ENCODE results near the gene PLCL2.

Gene PLCL2

DNA sequence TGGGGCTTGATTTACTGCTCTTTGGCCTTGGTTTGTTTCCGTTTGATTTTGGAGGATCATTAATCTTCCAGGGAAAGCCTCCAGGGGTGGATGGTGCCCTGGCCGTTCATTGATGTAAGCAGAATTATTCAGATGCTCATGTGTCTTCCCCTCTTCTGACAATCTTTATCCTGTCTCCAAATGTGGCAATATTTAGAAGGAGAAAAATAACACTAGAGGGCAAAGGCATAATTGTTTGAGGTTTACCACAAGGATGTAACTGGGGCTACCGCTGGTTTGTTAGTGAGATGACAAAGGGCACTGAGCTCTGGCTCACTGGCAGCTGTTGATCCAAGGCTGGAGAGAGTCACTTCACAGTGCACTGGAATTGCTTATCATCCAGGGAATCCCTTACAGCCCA, 18.2 kb upstream of the PLCL2 start:
- DNase-seq, result peak; percentile 82

GRCh38 chr3:16868513-16868912, 16.2 kb upstream of the PLCL2 start:
- DNase-seq, result no peak

DNA sequence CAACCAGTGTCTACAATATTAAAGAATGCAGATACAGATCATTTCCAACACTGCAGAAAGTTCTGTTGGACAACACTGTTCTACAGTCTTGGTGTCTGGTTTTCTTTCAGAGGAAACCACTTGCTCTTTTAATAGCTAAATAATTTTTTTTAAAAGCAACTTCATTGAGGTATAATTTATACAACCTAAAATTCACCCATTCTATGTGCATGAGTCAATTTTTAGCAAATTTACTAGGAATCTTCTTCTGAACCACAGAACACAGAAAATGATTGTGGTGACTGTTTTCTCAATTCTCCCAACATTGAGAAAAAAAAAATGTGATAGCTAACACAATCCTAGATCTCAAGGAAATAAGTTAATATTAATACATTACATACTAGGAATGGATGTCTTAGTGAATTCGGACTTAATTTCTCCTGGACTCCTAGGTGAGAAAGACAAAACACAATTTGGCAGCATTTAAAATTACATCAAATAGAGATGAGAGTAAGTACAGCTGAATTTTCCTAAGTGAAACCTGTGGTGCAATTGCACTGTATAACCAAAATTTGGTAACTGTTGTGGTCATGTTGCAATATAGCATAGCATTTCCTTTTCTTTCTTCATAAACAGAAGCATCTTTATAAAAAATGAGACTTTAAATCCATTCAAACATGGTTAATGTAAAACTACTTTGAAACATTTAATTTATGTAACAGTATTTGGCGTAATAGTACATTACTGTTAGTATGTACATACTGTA, 15.3 kb upstream of the PLCL2 start:
- DNase-seq, result peak; percentile 59

DNA sequence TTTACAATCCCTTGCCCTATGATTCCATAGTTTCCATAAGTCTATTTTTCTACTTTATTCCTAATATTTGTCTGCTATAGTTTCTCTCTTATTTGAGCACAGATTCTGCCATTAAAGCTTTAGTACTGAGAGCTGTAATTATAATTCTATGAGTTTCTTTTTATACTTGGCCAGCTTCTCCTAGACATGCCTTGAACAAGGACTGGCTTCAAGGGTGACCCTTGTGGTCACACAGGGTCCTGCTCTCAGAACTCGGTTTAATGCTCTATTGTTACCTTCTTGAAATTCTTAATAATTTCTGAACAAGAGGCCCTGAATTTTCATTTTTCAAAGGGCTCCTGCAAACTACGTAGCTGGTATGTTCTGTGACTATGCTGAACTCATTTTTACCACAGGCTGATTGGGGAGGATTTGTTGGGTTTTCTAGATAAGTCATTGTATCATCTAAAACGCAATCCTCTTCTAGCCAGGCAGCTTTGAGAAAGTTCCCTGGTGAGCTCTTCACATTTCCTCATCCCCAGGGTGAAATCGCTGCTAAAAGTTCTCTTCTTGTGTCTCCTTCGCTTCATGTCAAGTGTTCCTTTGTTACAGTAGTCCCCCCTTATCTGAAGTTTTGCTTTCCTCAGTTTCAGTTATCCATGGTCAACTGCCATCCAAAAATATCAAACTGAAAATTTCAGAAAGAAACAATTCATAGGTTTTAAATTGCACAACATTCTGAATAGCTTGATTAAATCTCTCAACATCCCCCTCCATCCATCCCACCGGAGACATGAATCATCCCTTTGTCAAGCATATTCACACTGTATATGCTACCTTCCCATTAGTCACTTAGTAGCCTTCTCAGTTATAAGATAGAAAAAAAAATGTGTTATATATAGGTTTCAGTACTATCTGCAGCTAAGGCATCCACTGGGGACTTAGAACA, 12.6 kb upstream of the PLCL2 start:
- DNase-seq, result peak; percentile 42

DNA sequence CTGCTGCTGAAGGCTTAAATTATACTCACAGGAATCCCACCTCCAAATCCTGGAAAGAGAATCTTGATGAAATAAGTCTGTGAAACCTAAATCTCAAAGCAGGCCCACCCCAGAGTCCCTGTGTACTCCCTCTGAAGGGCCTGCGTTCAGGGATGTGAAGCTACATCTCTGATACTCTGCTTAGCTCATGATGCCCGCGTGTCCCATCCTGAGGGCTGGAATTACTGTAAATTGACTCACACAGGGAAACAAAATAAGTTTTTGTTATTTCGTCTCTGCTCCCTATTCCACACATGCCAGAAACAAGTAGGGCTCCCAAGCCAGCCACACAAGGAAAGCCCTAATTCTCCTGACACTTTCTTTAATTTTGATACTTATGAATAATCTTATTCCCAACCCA, 10.9 kb upstream of the PLCL2 start:
- DNase-seq, result no peak

GRCh38 chr3:16875876-16876550, 8.7 kb upstream of the PLCL2 start:
- DNase-seq, result no peak

DNA sequence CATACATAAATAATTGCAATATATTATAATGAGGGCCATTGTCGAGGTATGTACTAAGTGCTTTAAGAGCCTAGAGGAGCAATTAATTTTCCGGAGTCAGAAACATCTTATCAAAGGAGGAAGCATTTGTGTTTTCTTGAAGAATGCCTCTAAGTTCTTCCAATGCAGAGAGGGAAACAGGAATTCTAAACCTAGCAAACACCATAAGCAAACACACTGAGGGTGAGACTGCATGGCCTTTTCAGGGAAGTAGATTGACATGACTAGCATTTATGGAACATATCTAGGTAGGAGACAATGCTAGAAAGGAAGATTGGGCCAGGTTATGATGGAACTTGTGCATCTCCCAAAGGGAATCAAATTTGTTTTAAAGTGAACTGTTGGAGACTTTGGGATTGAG, 7.2 kb upstream of the PLCL2 start:
- DNase-seq, result no peak

DNA sequence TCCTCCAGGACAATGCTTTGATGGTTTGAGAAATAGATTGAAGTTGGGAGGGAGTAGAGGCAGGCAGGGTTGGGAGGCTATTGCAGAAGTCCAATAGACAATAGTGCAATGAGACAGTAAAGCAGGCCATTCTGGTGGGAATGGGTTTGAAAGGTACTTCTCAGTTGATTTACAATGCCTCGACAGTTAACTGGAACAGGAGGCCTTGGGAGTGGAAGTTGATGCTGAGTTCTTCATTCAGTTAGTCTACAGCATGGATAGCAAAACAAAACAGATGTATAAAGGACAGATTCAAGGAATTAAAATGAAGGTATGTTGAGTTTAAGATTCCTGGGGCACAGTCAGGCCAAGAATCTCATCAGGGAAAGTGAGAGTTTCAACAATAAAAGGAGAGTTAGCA, 6.8 kb upstream of the PLCL2 start:
- DNase-seq, result no peak

DNA sequence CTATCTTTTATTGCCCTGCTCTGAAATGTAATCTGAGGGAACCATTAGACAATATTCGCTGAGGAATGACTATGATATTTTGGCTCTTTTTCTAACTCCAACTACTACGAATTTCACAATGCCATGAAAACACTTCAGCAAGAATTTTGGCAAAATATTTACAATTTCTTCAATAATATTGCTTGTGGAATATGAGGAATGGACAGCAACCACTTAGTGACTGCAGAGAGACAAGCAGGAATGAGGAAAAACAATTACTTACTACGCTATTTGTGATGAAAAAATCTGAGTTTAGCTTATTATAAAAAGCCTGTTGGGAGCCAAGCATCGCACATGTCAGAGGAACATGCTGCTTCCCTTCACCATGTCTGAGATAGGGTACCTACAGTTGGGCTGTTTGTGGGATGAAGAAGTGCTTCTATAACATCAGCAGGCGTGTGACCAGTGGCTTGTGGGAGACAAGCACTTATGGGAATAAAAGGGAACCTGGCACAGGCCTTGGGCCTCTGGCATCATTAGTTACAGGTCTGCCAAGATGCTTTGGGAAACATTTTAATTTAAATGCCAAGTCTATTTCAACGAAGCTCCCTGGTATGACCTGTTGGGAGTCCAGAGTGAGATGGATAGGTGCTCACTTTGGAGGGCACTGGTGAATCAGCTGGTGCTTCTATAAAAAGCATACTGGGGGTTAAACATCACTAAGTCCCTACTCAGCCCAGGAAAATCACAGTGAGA, 2.7 kb upstream of the PLCL2 start:
- no peak for DNase-seq

DNA sequence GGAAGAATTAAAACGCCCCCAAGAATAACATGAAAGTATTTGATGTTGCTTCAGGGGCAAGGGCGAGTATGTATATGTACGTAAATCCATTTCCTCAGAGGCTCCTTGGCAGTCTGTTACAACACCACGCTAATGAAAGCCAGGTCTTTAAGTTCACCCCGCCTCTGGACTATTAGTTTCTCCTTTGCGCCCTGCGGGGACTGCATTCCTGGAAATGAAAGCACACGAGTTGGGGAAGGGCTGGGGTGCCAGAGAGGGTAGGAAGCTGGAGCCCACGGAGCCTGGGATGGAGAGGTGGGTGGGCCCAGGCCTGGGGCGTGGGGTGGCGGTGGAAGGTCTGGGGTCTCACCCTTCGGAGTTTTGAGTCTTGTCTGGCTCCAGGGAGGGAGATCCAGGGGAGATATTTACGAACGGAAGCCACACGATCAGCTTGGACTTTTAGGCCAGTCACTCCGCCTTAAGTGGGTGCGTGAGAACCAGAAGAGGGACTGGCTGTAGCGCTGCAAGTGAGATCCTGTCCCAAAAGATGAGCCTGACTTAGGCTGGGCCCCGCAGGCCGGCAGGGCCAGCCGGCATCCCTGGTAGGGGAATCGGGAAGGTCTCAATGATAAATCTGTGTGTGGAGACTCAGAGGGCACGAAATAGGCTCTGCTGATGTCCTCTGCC, 1.6 kb upstream of the PLCL2 start:
- DNase-seq, result peak; percentile 88

GRCh38 chr3:16883723-16884083, 1.1 kb upstream of the PLCL2 start:
- DNase-seq, result no peak

- peak; percentile 72 for DNase-seq
Measured at GRCh38 chr3:16884084-16884747, 539 bp upstream of the PLCL2 start.

GRCh38 chr3:16885593-16886302, 993 bp downstream of the PLCL2 start:
- no peak for DNase-seq

DNA sequence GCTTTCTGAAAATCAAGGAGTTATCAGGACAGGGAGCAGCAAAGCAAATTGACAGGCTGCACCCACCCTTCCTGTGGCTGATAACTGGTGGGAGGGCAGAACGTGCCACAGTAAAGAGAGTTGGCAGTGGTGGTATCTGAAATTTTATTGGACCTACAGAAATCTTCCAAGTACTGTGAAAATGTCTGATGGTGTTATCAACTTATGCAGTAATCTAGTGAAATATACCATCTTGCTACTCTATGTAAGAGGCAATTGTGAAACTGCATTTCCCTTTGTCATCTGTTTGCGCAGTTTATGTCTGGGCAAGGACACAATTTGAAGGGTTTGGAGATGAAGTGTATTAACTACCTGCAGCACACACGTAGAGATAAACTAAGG, 1.5 kb downstream of the PLCL2 start:
- DNase-seq, result no peak

DNA sequence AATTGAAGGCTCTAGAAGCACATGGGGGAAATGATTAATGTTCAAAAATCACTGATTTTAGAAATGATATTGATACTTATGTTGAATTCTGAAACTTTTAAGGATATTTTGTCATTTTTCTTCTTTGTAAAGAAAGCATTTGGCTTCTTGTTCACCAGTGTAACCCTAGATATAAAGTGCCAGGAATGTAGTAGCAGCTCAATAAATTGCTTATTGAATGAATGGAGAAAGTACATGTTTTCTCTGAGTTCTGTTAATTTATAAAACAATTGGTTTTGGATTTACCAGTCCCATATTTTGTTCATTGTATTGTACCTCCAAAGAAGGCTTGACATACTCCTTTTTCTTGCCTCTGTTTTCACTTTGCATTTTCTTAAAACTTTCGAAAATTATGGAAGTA, 2.4 kb downstream of the PLCL2 start:
- DNase-seq, result no peak

DNA sequence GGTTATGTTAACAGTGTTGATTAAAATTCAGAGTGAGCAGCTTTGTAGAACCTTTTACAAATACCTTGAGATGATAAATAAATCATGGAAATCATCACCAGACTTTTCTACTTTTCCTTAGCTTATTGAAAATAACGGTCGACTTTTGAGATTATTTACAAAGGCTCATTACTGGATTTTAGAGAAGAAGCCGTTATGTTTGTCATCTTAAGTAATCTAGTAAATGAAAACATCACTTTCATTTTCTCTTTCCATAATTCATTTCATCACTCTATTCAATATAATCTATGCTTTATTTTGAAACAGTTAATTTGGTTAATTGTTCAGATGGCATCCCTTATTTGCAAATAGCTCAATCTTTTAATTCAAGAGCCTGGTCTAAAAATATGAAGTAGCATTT, 3.6 kb downstream of the PLCL2 start:
- DNase-seq, result no peak

- DNase-seq, result no peak
Measured at GRCh38 chr3:16888785-16889607, 4.2 kb downstream of the PLCL2 start.

DNA sequence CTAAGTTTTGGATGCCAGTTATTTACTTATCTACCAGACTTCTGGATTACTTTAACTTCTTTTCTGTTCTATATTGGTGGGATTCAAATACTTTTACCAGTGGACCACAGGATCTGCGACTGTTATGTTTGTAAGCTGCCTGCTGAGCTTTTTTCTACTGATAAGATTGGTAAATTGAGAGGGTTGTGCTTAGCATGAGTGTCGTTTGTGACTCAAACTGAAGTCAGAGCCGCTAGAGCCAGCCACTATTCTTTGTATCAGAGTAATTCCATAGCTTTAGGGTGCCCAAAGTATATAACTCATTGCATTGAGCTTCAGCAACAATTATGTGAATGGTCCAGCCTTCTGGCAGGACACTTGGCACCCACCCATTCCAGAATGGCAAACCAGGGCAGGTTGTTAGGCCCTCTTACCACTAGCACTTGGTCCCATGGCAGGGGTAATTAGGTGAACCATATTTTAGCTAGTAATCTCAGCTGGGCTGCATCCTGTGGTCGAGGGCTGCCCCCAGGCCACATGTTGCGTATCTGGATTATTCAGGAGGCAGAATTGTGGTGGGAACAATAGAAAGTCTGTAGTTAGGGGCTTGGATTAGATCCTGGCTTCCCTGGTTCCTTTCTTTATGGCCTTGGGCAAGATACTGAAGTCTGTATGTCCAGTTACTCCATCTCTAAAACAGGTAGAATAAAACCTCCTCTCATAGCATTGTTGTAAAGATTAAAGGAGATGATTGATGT, 6.0 kb downstream of the PLCL2 start:
- DNase-seq, result no peak

DNA sequence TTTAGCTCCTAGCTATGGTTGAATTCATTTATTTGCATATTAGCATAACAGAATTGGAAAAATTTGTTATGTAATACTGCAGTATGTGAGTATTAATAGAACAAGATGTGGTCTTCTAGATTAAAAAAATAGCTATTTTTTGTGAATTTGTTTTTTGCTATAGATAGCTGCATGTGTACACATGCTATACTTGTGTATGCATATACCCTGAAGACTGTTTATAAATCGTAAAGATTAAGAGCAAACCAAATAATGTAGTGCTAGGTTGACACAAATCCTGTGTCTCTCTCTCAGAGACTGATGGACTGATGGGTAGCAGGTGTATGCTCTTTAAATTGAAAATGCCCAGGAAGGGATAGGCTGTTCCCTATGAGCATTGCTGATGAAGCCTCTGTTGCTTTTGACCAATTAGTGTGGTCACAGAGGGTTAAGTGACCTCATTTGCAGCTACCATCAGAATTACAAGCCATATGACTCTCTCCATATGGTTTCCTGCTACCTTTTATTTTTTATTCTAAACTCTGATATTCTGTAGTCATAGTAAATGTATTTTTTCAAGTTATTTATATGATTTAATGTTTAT, 9.0 kb downstream of the PLCL2 start:
- no peak for DNase-seq

Measured in fibroblast of skin of scalp (primary cell).